Activated CD8-positive, alpha-beta T cell treated with anti-CD3 and anti-CD28 coated beads for 36 hours (primary cell): ENCODE results near the gene EEF2KMT. TPM values are rescaled to one million over a fixed set of nuclear protein-coding genes. Genes with fewer than 3 reads are reported as not detected.
"Not testable (repeated sequence)": the region's sequence is repeated elsewhere in the genome, so short reads cannot be mapped to it uniquely, and the experiment has no call there.

Experiments used
- ATAC-seq: fragments of 200-7000 bp; cut with Tn5 transposase; one replicate; pipeline ENCODE4 v1.10.0; 2021; ENCODE audit warnings: mild to moderate bottlenecking, moderate library complexity
- CTCF ChIA-PET: fragments of 350-600 bp; sonication (Branson Sonifier 250); formaldehyde crosslinking; loops from one replicate; lab custom pipeline; 2021; ENCODE audit warnings: antibody characterized with exemption; lab: Charles Lee
- POLR2A ChIA-PET: fragments of 350-600 bp; sonication (Branson Sonifier 250); formaldehyde crosslinking; loops from one replicate; lab custom pipeline; 2021; ENCODE audit warnings: antibody characterized with exemption; lab: Charles Lee
- DNase-seq: peaks from one replicate; pipeline ENCODE4 v3.0.0-alpha.2; 2020
- H3K27ac Mint-ChIP-seq: one replicate; pipeline ENCODE4 v1.8.0; 2021; ENCODE audit warnings: mild to moderate bottlenecking, mixed read lengths
- H3K27me3 Mint-ChIP-seq: one replicate; pipeline ENCODE4 v1.8.0; 2021; ENCODE audit warnings: mixed read lengths
- H3K36me3 Mint-ChIP-seq: one replicate; pipeline ENCODE4 v1.8.0; 2021; ENCODE audit warnings: low read depth, mixed read lengths
- H3K4me1 Mint-ChIP-seq: one replicate; pipeline ENCODE4 v1.8.0; 2021; ENCODE audit warnings: low read depth, mixed read lengths
- H3K4me3 Mint-ChIP-seq: one replicate; pipeline ENCODE4 v1.8.0; 2021; ENCODE audit warnings: mild to moderate bottlenecking, moderate library complexity, mixed read lengths
- H3K9me3 Mint-ChIP-seq: one replicate; pipeline ENCODE4 v1.8.0; 2021; ENCODE audit warnings: mixed read lengths
- intact Hi-C: fragments of 100-400 bp; cut with micrococcal nuclease; formaldehyde crosslinking; loops from one replicate; pipeline ENCODE4 v1.10.0; 2022
- total RNA-seq, 2 experiments: library from RNA; stranded (reverse); gene quantifications; one replicate each; pipeline ENCODE4 v1.2.3, GENCODE V29; 2021
- TF ChIP-seq, protein P1 (sequence below): fragments of 200-600 bp; IDR thresholded peaks from one replicate; pipeline ENCODE4 v1.8.0; 2022; ENCODE audit warnings: antibody characterized with exemption, mild to moderate bottlenecking

Gene EEF2KMT
- total RNA-seq, 2 experiments from 2014 or later: 19.7 to 20.5 TPM

DNA sequence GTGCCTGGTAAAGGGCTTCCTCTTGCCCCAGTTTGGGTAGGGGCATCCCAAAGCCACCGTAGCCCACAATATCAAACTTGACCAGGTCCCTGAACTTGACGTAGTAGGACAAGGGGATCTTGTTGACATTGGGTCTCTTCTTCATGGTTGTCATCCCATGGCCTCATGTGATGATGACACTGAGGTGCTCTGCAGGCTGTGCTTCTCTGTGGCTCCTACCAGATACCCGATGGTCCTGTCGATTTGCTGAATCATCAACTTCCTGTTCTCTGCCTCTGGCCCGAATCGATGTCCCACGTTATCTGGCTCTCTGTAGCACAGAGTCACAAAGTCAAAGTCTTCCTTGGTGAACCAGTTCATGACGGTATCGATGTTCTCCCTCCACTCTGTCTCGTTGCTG is 13.3 kb upstream of the EEF2KMT start:
- H3K9me3 Mint-ChIP-seq, H3K36me3 Mint-ChIP-seq, ATAC-seq, H3K4me1 Mint-ChIP-seq, intact Hi-C loops, H3K4me3 Mint-ChIP-seq, DNase-seq, CTCF ChIA-PET, H3K27me3 Mint-ChIP-seq, POLR2A ChIA-PET, H3K27ac Mint-ChIP-seq: not testable (repeated sequence)

DNA sequence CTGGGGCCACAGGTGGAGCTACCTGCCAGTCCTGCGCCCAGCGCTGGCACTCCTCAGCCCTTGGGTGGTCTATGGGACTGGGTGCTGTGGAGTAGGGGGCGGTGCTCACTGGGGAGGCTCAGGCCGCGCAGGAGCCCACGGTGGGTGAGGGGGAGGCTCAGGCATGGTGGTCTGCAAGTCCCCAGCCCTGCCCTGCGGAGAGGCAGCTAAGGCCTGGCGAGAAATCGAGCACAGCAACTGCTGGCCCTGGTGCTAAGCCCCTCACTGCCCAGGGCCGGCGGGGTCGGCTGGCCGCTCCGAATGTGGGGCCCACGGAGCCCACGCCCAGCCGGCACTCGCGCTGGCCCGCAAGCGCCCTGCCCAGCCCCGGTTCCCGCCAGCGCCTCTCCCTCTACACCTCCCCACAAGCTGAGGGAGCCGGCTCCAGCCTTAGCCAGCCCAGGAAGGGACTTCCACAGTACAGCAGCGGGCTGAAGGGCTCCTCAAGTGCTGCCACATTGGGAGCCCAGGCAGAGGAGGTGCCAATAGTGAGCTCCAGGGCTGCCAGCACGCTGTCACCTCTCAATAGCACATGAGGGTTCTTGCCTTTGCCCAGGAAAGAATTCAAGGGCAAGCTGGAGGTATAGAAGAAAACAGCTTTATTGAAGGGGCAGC is 11.0 kb upstream of the EEF2KMT start:
- no peaks in the 10 kb centered on the region for H3K4me1 Mint-ChIP-seq
- no peak overlapping the region for H3K4me3 Mint-ChIP-seq
- ATAC-seq: no peak
- H3K9me3 Mint-ChIP-seq: no peaks in the 10 kb centered on the region
- intact Hi-C loops: no loop called here
- TF ChIP-seq, protein P1, sequence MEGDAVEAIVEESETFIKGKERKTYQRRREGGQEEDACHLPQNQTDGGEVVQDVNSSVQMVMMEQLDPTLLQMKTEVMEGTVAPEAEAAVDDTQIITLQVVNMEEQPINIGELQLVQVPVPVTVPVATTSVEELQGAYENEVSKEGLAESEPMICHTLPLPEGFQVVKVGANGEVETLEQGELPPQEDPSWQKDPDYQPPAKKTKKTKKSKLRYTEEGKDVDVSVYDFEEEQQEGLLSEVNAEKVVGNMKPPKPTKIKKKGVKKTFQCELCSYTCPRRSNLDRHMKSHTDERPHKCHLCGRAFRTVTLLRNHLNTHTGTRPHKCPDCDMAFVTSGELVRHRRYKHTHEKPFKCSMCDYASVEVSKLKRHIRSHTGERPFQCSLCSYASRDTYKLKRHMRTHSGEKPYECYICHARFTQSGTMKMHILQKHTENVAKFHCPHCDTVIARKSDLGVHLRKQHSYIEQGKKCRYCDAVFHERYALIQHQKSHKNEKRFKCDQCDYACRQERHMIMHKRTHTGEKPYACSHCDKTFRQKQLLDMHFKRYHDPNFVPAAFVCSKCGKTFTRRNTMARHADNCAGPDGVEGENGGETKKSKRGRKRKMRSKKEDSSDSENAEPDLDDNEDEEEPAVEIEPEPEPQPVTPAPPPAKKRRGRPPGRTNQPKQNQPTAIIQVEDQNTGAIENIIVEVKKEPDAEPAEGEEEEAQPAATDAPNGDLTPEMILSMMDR: no peak
- ChIA-PET POLR2A (no interaction called here), CTCF (no interaction called here)
- peaks cover 3% of the 10 kb centered on the region for H3K27me3 Mint-ChIP-seq
- H3K27ac Mint-ChIP-seq: no peak overlapping the region
- no peaks in the 10 kb centered on the region for H3K36me3 Mint-ChIP-seq
- DNase-seq: no peak

DNA sequence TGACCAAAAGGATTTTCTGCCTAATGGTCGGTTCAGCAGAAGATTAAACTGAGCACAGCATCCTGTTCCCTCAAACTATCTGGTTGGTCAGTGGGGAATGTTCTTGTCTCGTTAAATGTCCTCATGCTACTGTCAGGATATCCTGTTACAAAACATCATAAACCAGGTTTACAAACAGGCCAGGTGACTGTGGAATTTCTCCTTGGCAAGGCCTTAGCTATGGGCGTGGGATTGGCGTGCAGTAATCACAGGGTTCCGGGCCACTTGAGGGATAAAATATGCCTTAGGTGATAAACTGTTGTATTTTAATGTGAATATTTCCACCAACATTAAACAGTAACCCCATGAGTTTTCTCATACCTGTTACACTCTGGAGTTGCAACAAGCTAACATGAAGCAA is 7.4 kb upstream of the EEF2KMT start:
- H3K4me3 Mint-ChIP-seq, H3K4me1 Mint-ChIP-seq, H3K9me3 Mint-ChIP-seq, intact Hi-C loops, ATAC-seq, H3K27ac Mint-ChIP-seq, CTCF ChIA-PET, POLR2A ChIA-PET, H3K36me3 Mint-ChIP-seq, H3K27me3 Mint-ChIP-seq, DNase-seq: not testable (repeated sequence)

DNA sequence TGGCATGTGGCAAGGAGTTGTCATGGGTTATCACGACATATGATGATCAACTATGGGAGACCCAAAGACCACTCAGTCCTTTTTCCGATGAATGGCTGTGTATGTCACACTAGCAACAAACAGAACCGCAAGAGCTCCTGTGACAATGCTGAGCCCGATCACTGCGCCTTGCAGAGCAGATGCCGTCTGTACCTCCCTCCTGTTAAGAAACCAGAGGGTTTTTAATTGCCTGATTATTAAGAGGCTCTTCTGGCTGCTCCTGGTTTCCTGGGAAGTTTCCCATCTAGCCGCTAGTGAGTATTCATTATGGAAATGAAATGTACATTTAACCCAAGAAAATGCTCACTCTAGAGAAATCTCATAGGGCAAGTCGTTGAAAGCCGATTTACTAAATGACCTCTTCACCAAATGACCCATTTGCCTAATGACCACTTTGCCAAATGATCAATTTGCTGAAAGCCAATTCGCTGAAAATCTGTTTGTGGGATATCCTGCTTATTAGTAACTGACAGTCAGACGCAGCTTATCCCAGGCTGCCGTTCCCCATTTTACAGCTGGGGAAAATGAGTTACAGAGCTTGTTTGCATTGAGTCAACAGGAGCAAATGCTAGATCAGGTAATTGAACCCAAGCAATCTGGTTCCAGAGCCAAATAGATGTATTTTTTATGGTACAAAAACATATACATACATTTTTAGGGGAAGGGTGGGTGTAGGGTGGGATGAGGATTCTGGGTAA is 5.9 kb upstream of the EEF2KMT start:
- not testable (repeated sequence) for H3K9me3 Mint-ChIP-seq, H3K27me3 Mint-ChIP-seq, H3K27ac Mint-ChIP-seq

DNA sequence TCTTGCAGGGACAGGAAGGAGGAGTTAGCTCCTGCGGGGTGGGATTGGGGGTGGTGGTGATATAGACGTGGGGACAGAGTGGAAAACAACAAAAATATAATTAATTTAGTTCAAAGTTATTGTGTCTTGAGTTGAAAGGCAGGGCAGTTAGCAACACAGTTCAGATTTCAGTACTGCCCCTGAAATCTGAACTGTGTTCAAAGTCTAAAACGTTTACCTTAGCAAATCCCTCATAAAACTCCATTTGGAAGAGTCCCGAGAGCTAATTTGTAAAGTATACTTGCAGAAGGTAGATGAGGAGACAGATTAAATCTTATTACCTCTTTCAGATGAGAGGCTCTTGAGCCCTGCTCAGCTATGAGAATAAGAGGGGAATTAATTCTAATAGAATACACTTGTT is 1.6 kb upstream of the EEF2KMT start:
- POLR2A ChIA-PET, ATAC-seq, CTCF ChIA-PET, H3K36me3 Mint-ChIP-seq, DNase-seq, intact Hi-C loops, H3K27me3 Mint-ChIP-seq, H3K27ac Mint-ChIP-seq, H3K9me3 Mint-ChIP-seq: not testable (repeated sequence)
- Mint-ChIP-seq H3K4me3 (peak overlapping the region; percentile 88), H3K4me1 (peaks cover 19% of the 10 kb centered on the region)

More for the DNA sequence above, 5.9 kb upstream of the EEF2KMT start:
- H3K36me3 Mint-ChIP-seq, CTCF ChIA-PET, POLR2A ChIA-PET, H3K4me1 Mint-ChIP-seq, intact Hi-C loops, DNase-seq, ATAC-seq, H3K4me3 Mint-ChIP-seq: not testable (repeated sequence)

DNA sequence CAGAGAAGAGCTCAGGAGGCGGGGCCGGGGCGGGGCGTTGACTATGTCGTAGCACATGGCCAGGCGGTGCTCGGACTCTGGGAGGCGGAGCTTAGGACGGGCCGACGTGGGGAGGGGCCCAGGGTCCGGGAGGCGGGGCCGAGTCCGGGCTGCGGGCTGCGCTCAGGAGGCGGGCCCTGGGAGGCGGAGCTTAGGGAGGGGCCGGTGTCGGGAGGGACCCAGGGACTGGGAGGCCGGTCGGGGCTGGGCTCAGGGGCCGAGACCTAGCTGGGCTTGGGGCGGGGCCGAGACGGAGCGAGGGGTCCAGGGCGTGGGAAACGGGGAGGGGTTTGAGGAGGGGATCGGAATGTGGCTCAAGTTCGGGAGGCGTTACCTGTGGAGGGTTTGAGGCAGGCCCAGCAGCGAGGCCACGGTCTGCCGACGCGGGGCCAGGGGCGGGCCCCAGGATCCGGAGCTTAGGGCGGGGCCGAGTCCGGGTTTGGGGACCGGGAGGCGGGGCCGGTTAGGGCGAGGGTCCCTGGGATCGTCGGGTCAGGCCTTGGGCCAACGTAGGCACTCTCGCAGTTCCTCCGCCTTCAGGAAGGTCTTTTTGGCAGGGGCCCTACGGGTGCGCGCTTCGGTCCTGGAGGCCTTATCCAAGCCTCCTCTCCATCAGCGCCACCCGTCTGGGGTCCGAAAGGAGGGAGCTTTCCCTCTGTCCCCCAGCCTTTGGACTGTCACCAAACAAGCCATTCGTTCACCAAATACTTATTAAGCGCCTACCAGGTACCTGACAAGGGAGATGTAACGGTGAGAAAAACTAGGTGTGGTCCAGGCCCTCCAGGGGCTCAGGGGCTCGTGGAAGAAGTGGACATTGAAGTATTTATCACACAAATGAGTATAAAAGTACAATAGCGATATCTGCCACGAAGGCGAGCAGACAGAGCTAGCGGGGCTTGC is 895 bp upstream of the EEF2KMT start:
- POLR2A ChIA-PET, CTCF ChIA-PET: not testable (repeated sequence)

DNA sequence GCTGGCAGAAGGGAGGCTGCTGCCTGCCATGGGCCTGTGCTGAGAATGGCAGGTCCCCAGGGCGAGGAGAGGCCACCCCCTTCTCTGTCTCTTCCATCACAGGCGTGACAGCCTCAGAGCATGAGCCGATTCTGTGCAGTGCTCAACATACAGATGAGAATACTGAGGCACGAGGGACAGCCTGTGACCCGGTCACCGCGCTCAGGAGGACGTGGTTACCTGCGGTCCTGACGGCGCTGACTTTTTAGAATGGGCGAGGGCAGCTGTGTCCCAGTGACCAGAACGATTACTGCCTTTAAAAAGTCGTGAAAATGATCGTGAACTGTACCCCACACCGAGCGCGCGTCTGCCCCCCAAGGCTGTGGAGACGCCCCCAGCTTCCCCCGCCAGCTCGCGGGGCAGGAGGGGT is 530 bp downstream of the EEF2KMT start:
- POLR2A ChIA-PET, ATAC-seq, H3K27me3 Mint-ChIP-seq, CTCF ChIA-PET, H3K9me3 Mint-ChIP-seq, intact Hi-C loops, H3K36me3 Mint-ChIP-seq: not testable (repeated sequence)
- H3K4me1 Mint-ChIP-seq: peaks cover 23% of the 10 kb centered on the region
- H3K27ac Mint-ChIP-seq: peak overlapping the region; percentile 89
- peak; percentile 67 for DNase-seq
- H3K4me3 Mint-ChIP-seq: peak overlapping the region; percentile 88

More for the DNA sequence above, 895 bp upstream of the EEF2KMT start:
- H3K9me3 Mint-ChIP-seq, H3K36me3 Mint-ChIP-seq, H3K27me3 Mint-ChIP-seq, intact Hi-C loops, ATAC-seq: not testable (repeated sequence)
- peak overlapping the region; percentile 88 for H3K4me3 Mint-ChIP-seq
- H3K4me1 Mint-ChIP-seq: peaks cover 19% of the 10 kb centered on the region
- DNase-seq: peak; percentile 71
- H3K27ac Mint-ChIP-seq: peak overlapping the region; percentile 93

DNA sequence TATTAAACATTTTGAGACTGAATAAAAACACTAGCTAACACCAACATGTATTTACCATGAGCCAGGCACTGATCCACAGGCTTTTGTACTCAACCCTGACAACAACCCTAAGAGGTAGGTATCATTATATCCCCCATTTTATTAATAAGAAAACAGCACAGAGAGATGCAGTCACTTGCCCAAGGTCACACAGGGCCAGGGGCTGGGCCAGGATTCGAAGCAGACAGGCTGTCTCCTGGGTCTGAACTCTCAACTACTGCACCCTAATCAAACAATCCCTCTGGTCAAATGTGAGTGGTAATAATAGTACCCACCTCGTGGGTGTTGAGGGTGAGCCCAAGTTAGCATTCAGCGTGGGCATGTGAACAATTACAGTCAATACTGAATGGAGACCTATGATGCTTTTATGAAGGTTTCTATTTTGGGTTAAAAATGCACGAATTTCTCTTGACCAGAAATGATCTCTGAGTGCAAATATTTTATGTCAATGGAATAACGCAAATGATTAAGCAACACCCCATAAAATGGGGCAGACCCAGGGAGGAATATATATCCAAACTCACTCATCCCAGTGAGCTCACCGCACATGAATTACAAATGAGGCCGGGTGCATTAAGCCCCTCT is 1.0 kb downstream of the EEF2KMT start:
- ATAC-seq, H3K36me3 Mint-ChIP-seq, H3K9me3 Mint-ChIP-seq, H3K27me3 Mint-ChIP-seq, intact Hi-C loops, POLR2A ChIA-PET, CTCF ChIA-PET: not testable (repeated sequence)
- peak overlapping the region; percentile 88 for H3K4me3 Mint-ChIP-seq
- peak overlapping the region; percentile 89 for H3K27ac Mint-ChIP-seq
- peaks cover 25% of the 10 kb centered on the region for H3K4me1 Mint-ChIP-seq
- peak; percentile 12 for DNase-seq

DNA sequence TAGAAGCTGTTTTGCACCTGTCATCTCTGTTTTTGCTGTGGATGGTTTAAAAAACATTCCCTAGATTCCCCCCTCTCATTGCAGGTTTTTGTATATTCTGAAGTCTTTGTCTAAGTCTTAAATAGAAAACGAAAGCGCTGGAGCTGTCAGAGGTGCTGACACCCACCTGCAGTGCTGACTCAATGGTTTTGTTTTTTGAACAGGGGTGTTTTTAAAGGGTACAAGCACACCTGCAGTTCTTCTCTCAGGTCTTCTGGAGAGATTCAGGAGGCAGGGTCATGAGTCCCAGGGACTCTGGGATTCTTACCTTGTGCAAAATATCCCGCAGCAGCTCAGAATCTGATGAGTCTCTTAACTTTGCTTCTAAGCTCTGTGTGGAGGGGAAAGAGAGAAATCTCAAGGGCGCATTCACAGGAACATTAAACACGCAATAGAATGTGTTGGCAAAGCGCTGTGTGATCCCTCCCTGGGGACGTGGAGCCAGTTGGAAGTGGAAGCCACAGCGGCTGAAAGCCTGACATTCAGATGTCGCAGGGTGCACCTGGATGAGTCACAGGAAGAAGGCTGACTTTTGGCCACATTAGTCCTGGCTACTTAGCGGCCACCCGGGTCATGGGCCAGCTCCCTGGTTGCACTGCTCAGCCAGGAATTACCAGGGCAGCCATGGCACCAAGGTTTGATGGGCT is 2.3 kb downstream of the EEF2KMT start:
- peak overlapping the region; percentile 30 for H3K27ac Mint-ChIP-seq
- DNase-seq: peak; percentile 34
- peaks cover 25% of the 10 kb centered on the region for H3K4me1 Mint-ChIP-seq
- ATAC-seq, H3K27me3 Mint-ChIP-seq, intact Hi-C loops, H3K9me3 Mint-ChIP-seq, H3K4me3 Mint-ChIP-seq, POLR2A ChIA-PET: not testable (repeated sequence)
- CTCF ChIA-PET: interaction anchor here (1.0 kb wide), 1 partner anchor 39 kb away, joined by 3 read pairs; no protein-coding TSS in a partner anchor
- peaks cover 13% of the 10 kb centered on the region for H3K36me3 Mint-ChIP-seq
